RWPE1 (cell line): ENCODE measurements around the gene TAC4.

Source experiments
- CTCF ChIA-PET: fragments of 350-600 bp; sonication (Branson Sonifier 250); formaldehyde crosslinking; extraction: SDS; loops from one replicate; lab custom pipeline; 2021; lab: Yijun Ruan, JAX
- POLR2A ChIA-PET: fragments of 400-600 bp; formaldehyde crosslinking; extraction: SDS; loops from one replicate; lab custom pipeline; 2020; ENCODE audit warnings: antibody characterized with exemption; ENCODE audit not compliant: low non-redundant PET; lab: Yijun Ruan, JAX
- DNase-seq: peaks from one replicate; pipeline ENCODE4 v3.0.0; 2012; ENCODE audit warnings: low spot score
- H3K27ac ChIP-seq: fragments of 450-650 bp; 2 replicates; pipeline ENCODE4 v1.5.1; 2017
- CTCF ChIP-seq: fragments of 450-650 bp; conservative IDR thresholded peaks from 2 replicates; pipeline ENCODE4 v1.5.1; 2017; ENCODE audit warnings: low read depth, mild to moderate bottlenecking

TAC4 gene

GRCh38 chr17:49851387-49852291, 3.8 kb upstream of the TAC4 start:
- POLR2A ChIA-PET = no interaction called here

GRCh38 chr17:49850772-49851386, 3.0 kb upstream of the TAC4 start:
- ChIA-PET POLR2A (no interaction called here), CTCF (interaction anchor here (1.1 to 1.4 kb wide), 2 partner anchors 102 to 283 kb away, joined by 3 to 4 read pairs; no protein-coding TSS in a partner anchor)
- no peak for TF ChIP-seq CTCF
- no peak overlapping the region for H3K27ac ChIP-seq
- no peak for DNase-seq

More at GRCh38 chr17:49851387-49852291, 3.8 kb upstream of the TAC4 start:
- no peak for DNase-seq
- CTCF ChIA-PET = interaction anchor here (0.5 to 1.4 kb wide), 4 partner anchors 79 to 284 kb away, joined by 3 to 6 read pairs (median 3); no protein-coding TSS in a partner anchor
- no peak overlapping the region for H3K27ac ChIP-seq
- peak; percentile 69 for TF ChIP-seq CTCF

GRCh38 chr17:49850218-49850610, 2.3 kb upstream of the TAC4 start:
- POLR2A ChIA-PET = no interaction called here

GRCh38 chr17:49848739-49849138, 870 bp upstream of the TAC4 start:
- CTCF ChIA-PET = no interaction called here
- DNase-seq = no peak
- no peak for TF ChIP-seq CTCF
- no peak overlapping the region for H3K27ac ChIP-seq
- POLR2A ChIA-PET = no interaction called here

More at GRCh38 chr17:49850218-49850610, 2.3 kb upstream of the TAC4 start:
- CTCF ChIA-PET = interaction anchor here (0.5 to 1.1 kb wide), 2 partner anchors 39 to 102 kb away, joined by 3 to 4 read pairs; no protein-coding TSS in a partner anchor
- DNase-seq = no peak
- TF ChIP-seq CTCF = no peak
- no peak overlapping the region for H3K27ac ChIP-seq

- ChIA-PET POLR2A (no interaction called here), CTCF (interaction anchor here (0.5 kb wide), 1 partner anchor 291 kb away, joined by 3 read pairs; no protein-coding TSS in a partner anchor)
- DNase-seq = no peak
- H3K27ac ChIP-seq = no peak overlapping the region
- TF ChIP-seq CTCF = no peak
Observed at GRCh38 chr17:49846938-49847712, 744 bp downstream of the TAC4 start.

GRCh38 chr17:49845321-49845720, 2.5 kb downstream of the TAC4 start:
- no peak for DNase-seq
- ChIA-PET POLR2A (no interaction called here), CTCF (interaction anchor here (0.6 to 2.2 kb wide), 2 partner anchors 153 to 275 kb away, joined by 3 to 7 read pairs; no protein-coding TSS in a partner anchor)
- no peak overlapping the region for H3K27ac ChIP-seq
- TF ChIP-seq CTCF = no peak
